ENCODE results near the gene KAZN.

DNA sequence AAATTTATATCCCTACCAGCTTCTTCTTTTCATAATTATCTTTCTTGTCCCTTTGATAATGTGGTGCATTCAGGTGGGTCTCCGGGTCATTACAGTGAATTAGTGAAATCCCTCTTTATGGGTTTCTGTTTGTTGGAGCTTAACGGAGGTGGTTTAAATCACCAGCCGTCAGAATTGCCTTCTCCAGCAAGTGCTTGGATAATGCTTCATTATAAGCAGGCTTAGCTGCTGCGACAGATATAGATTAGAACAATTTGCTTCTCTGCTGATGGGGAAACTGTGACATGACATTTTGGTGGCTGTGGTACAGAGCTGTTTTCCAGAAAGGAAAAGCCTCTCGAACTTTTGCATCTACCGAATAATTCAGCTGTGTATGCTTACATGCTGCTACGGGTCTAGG lies 56.9 kb downstream of the KAZN start:
- TF ChIP-seq, protein P1, sequence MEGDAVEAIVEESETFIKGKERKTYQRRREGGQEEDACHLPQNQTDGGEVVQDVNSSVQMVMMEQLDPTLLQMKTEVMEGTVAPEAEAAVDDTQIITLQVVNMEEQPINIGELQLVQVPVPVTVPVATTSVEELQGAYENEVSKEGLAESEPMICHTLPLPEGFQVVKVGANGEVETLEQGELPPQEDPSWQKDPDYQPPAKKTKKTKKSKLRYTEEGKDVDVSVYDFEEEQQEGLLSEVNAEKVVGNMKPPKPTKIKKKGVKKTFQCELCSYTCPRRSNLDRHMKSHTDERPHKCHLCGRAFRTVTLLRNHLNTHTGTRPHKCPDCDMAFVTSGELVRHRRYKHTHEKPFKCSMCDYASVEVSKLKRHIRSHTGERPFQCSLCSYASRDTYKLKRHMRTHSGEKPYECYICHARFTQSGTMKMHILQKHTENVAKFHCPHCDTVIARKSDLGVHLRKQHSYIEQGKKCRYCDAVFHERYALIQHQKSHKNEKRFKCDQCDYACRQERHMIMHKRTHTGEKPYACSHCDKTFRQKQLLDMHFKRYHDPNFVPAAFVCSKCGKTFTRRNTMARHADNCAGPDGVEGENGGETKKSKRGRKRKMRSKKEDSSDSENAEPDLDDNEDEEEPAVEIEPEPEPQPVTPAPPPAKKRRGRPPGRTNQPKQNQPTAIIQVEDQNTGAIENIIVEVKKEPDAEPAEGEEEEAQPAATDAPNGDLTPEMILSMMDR (IDR thresholded peaks at IDR 0.05; ENCODE audit: poor library complexity, severe bottlenecking), result no peak
- no peak for TF ChIP-seq EP300 (conservative IDR thresholded peaks at IDR 0.05; ENCODE audit: poor library complexity, severe bottlenecking)
- TF ChIP-seq MXI1 (conservative IDR thresholded peaks at IDR 0.05; ENCODE audit: poor library complexity, severe bottlenecking), result no peak
